GM19452 (cell line): ENCODE results near the gene CEP295NL.
"Not testable (repeated sequence)": the region's sequence is repeated elsewhere in the genome, so short reads cannot be mapped to it uniquely, and the experiment has no call there.

Experiments
- ATAC-seq: cut with Tn5 transposase; IDR thresholded peaks from one replicate; pipeline ENCODE4 v1.9.1; 2021; ENCODE audit not compliant: unreplicated experiment

The CEP295NL gene

DNA sequence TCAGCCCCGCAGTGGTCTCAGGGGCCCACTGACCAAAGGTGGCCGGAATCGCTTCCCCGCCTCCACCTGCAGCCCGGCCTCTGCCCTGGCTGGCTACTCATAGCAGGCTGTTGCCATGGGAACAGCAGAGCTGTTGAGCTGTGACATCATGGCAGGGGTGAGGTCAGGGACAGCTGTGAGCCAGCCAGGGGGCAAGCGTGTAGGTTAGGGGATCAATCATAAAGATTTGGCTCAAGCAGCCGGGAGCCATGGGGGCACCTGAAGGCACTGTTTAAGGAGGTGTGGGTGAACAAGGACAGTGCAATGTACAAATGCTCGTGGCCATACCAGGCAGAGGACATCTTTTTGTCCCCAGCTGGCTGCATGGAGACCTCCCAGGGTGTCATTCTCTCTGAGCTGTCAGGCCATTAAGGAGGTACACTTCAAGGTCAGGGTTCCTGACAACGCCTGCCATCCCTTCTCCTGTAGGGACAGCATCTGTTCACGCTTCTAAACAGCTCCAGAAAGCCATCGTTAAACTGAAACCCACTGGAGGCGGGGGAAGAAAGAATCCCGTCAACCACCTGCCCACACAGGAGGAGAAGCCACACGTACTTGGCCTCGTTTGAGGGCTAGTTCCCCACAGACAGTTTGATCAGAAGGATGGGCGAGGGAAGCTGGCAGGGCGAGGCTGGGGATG, at the start of gene CEP295NL:
Gene CEP295NL, minus strand, starts transcription at position 101 of the 679 bp plus-strand sequence. CDS start 1,373 bp downstream, outside the sequence.
- ATAC-seq = no peak

DNA sequence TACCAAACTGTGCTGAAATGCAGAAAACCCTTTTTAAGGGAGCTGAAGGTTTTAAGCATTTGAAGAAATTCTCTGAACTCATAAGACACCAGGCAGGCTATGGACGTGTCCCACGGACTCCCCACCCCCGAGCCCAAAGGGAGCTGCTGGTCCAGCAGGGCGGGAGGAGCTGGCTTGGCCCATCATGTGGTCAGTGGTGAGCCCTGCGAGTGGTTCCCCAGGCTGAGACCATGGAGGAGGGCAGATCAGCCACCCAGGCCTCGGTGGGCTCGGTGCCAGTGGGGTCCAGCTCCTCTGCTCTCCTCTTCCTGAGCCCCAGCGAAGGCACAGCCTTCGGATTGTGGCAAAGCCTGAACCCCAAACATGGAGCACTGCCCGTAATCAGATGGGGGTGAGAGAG, 49.7 kb upstream of the CEP295NL start:
- ATAC-seq = no peak

- ATAC-seq = no peak
Measured at GRCh38 chr17:78951967-78952551, 49.1 kb upstream of the CEP295NL start.

DNA sequence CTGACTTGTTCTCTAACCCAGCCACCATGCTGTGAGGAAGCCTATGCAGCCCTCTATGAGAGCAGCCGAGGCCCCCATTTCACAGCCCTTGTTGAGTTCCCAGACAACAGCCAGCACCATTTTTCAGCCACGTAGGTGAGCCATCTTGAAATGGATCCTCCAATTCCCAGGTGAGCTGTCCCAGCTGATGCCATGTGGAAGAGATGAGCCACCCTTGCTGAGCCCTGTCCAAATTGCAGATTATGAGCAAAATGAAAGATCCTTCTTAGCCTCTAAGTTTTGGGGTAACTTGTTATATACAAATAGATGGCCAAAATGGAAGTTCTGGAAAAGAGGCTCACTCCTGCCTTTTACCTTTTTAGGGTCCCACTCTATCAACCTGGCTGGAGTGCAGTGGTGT, 47.9 kb upstream of the CEP295NL start:
- ATAC-seq = no peak

- ATAC-seq = no peak
Measured at GRCh38 chr17:78947235-78948149, 44.5 kb upstream of the CEP295NL start.

GRCh38 chr17:78946631-78947030, 43.6 kb upstream of the CEP295NL start:
- ATAC-seq = no peak

DNA sequence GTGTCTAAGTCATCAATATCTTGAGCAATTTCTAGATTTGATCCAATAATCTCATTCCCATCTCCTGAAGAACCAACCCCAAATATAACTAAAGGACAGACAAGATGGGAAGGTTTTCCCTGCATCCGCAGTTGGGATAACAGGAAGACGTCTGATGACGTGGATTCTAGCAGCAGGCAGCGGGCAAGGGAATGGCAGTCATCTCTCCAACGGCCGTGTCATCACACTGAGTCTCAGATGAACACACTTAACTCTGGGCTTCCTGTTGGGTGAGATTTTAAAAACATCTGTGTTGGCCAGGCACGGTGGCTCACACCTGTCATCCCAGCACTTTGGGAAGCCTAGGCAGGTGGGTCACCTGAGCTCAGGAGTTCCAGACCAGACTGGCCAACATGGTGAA, 43.1 kb upstream of the CEP295NL start:
- no peak for ATAC-seq

- not testable (repeated sequence) for ATAC-seq
Measured at GRCh38 chr17:78945455-78945854, 42.5 kb upstream of the CEP295NL start.

DNA sequence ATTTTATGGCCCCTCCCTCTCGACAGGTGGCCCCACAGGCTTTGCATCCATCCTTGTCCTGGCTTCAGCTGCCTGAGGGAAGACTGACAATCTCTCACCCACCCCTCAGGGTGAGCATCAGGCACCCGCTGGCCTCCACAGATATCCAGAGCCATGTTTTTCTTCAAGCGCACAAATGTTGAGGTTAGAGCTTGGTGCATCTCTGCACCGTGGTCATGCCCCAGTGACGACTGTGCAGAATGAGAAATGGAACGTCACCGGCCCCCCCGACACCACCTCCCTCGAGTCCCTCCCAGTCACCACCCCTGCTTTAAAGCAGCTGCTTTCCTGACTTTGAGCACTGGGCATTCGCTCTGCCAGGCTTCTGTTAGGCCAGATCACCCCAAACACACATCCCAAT, 42.0 kb upstream of the CEP295NL start:
- ATAC-seq = no peak

- ATAC-seq = no peak
Measured at GRCh38 chr17:78944026-78944425, 41.0 kb upstream of the CEP295NL start.

DNA sequence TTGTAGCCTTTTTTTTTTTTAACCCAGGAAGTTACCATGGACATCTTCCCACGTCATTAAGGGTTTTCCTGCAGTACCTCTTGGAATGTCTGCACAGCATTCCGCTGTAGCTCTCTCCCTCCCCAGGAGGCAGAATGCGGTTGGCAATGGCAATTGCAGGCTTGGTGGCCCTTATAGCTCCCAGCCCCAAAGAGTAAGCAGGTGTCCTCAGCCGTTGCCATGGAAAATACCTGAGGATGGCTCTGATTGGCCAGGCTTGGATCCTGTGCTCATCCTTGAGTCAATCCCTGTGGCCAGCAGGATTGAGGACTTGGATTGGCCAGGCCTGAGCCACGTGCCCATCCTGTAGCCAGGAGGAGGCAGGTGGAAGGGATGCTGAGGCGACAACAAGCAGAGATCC, 37.7 kb upstream of the CEP295NL start:
- no peak for ATAC-seq

GRCh38 chr17:78940258-78940657, 37.3 kb upstream of the CEP295NL start:
- no peak for ATAC-seq

DNA sequence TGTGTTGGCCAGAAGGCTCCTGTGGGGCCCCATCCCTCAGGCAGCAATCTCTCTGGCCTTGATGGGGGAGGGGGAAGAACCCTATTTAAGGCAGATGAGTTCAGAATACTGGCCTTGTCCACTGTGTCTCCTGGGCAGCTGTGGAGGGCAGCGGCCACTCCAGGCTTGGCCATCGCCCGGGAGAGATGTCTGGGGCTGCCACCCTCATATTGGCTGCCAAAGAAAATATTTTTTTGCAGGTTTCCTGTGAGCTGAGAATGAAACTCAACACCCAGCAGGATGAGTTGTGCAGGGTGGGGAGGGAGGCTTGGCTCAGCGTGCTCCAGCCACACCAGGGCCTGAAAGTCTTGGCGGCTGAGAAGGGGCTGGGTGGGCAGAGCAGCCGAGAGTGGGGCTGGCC, 36.6 kb upstream of the CEP295NL start:
- no peak for ATAC-seq

- no peak for ATAC-seq
Measured at GRCh38 chr17:78937561-78937960, 34.6 kb upstream of the CEP295NL start.

- ATAC-seq = no peak
Measured at GRCh38 chr17:78935419-78936323, 32.7 kb upstream of the CEP295NL start.

DNA sequence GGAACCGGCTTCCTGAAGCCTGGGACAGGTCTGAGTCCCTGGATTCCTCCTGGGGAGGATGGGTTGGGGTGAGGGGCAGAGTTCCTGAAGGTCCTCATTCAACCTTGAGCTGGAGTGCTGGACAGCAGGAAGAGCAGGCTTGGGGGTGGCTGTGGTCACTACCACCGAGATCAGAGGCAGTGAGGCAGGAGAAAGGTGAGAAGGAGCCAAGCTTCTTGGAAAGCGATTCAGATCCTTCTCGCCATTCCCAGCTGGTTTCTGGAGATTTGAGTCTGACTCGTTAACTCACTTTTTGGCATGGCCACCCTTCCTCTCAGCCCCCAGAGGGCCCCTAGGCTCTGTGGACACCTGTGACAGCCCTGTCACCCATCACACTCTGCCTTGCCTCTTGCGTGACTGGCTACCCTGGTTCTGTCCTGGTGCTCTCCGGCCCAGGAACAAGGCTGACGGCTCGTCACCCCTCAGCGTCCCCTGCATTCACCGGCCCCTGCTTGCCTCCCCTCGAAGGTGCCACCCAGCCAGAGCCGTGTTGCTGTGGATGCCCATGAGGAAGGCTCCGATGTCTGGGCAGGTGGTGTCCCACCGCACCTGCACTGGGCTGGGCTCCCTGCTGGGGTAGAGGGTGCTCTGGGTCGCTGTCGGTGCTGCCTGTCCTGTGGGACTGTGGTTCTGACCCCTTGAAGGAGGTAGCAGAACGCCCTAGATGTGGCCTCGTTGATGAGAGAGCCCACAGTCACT, 31.8 kb upstream of the CEP295NL start:
- no peak for ATAC-seq

- ATAC-seq = no peak
Measured at GRCh38 chr17:78933959-78934568, 31.1 kb upstream of the CEP295NL start.

- no peak for ATAC-seq
Measured at GRCh38 chr17:78933025-78933958, 30.3 kb upstream of the CEP295NL start.
